Right renal cortex interstitium (tissue), 3 donors: ENCODE data around the gene FNDC3B. TPM values are rescaled to one million over a fixed set of nuclear protein-coding genes. Genes with fewer than 3 reads are reported as not detected.
A peak's percentile ranks its signal among the peaks of the same experiment; 100 is the strongest.

Experiments used
- DNase-seq, 3 donors: peaks; one replicate each; pipeline ENCODE4 v3.0.0-alpha.2; 2013; ENCODE audit warnings: low read depth in 3 of 3, low spot score in 2 of 3
- polyA plus RNA-seq, 3 donors: library from polyadenylated mRNA; unstranded; fragments of 120-200 nt; gene quantifications; one replicate each; pipeline ENCODE4 v1.2.1, GENCODE V29; 2013; ENCODE audit not compliant: insufficient read length in 3 of 3

The FNDC3B gene
- polyA plus RNA-seq, 3 donors = 60.2 to 64.6 (median 62.3) TPM

- no peak for DNase-seq
Observed at GRCh38 chr3:172147113-172147818, 107.9 kb downstream of the FNDC3B start.

GRCh38 chr3:172148241-172148640 lies 108.9 kb downstream of the FNDC3B start:
- no peak for DNase-seq

- no peak for DNase-seq
Observed at GRCh38 chr3:172148702-172149565, 109.6 kb downstream of the FNDC3B start.

GRCh38 chr3:172150268-172150667 lies 110.9 kb downstream of the FNDC3B start:
- DNase-seq = no peak

- DNase-seq = no peak
Observed at GRCh38 chr3:172150913-172151650, 111.7 kb downstream of the FNDC3B start.

GRCh38 chr3:172151651-172152649 lies 112.6 kb downstream of the FNDC3B start:
- no peak for DNase-seq

- DNase-seq = no peak
Observed at GRCh38 chr3:172152874-172153273, 113.5 kb downstream of the FNDC3B start.

GRCh38 chr3:172153335-172153861 lies 114.0 kb downstream of the FNDC3B start:
- DNase-seq = peak in 1 of 3 donors; percentile 51

- no peak for DNase-seq
Observed at GRCh38 chr3:172154768-172155664, 115.6 kb downstream of the FNDC3B start.

- no peak for DNase-seq
Observed at GRCh38 chr3:172155897-172156585, 116.7 kb downstream of the FNDC3B start.

- no peak for DNase-seq
Observed at GRCh38 chr3:172156586-172156955, 117.2 kb downstream of the FNDC3B start.

- DNase-seq = no peak
Observed at GRCh38 chr3:172157564-172158258, 118.3 kb downstream of the FNDC3B start.

- DNase-seq = no peak
Observed at GRCh38 chr3:172158741-172159140, 119.4 kb downstream of the FNDC3B start.

GRCh38 chr3:172159376-172159775 lies 120.0 kb downstream of the FNDC3B start:
- no peak for DNase-seq

- no peak for DNase-seq
Observed at GRCh38 chr3:172159962-172160538, 120.7 kb downstream of the FNDC3B start.

- DNase-seq = no peak
Observed at GRCh38 chr3:172161133-172161789, 121.9 kb downstream of the FNDC3B start.

- no peak for DNase-seq
Observed at GRCh38 chr3:172161959-172162358, 122.6 kb downstream of the FNDC3B start.
